Ascending aorta (tissue), 2 donors: Measurements from ENCODE around the gene SMPX. TPM values are rescaled to one million over a fixed set of nuclear protein-coding genes. Genes with fewer than 3 reads are reported as not detected.

ENCODE experiments used
- DNase-seq, 2 donors: peaks; one replicate each; pipeline ENCODE4 v3.0.0-alpha.2; 2019; ENCODE audit warnings: low spot score in 2 of 2
- H3K27ac ChIP-seq, 2 donors: fragments of 200-600 bp; sonication (generic); one replicate each; pipeline ENCODE4 v1.5.1; 2016 to 2017; ENCODE audit warnings: mild to moderate bottlenecking in 1 of 2
- H3K27me3 ChIP-seq: fragments of 200-600 bp; sonication (generic); one replicate; pipeline ENCODE4 v1.5.1; 2017
- H3K36me3 ChIP-seq, 2 donors: fragments of 200-600 bp; sonication (generic); one replicate each; pipeline ENCODE4 v1.5.1; 2016
- H3K4me1 ChIP-seq, 2 donors: fragments of 200-600 bp; sonication (generic); one replicate each; pipeline ENCODE4 v1.5.1; 2016 to 2017; ENCODE audit warnings: mild to moderate bottlenecking in 1 of 2
- H3K4me3 ChIP-seq, 2 donors: fragments of 200-600 bp; sonication (generic); one replicate each; pipeline ENCODE4 v1.5.1; 2016 to 2017; ENCODE audit warnings: mild to moderate bottlenecking in 1 of 2
- H3K9me3 ChIP-seq, 2 donors: fragments of 200-600 bp; sonication (generic); one replicate each; pipeline ENCODE4 v1.5.1; 2016
- intact Hi-C: fragments of 100-400 bp; cut with DNase I; formaldehyde crosslinking; loops from one replicate; pipeline ENCODE4 v1.15.1; 2023
- total RNA-seq: library from RNA; depleted of rRNA; stranded (reverse); fragments of >200 nt; gene quantifications from one replicate; pipeline ENCODE4 v1.1.0, GENCODE V29; 2016
- TF ChIP-seq, protein P1 (sequence below), 3 experiments: fragments of 200-600 bp in 2 of 3; fragments of 450-650 bp in 1 of 3; sonication (generic) in 2 of 3; IDR thresholded peaks; one replicate each; pipeline ENCODE4 v1.5.1; 2016 to 2019; ENCODE audit warnings: antibody characterized with exemption in 3 of 3, mild to moderate bottlenecking in 1 of 3, moderate library complexity in 1 of 3

The SMPX gene
- total RNA-seq, 1 donor from 2014 or later: not detected

GRCh38 chrX:21698272-21698671 lies 59.6 kb downstream of the SMPX start:
- Histone ChIP-seq H3K9me3 (no peaks in the 10 kb centered on the region), H3K27ac (no peak overlapping the region), H3K4me3 (no peak overlapping the region), H3K27me3 (no peaks in the 10 kb centered on the region), H3K36me3 (no peaks in the 10 kb centered on the region), H3K4me1 (no peaks in the 10 kb centered on the region)
- DNase-seq: no peak
- intact Hi-C loops: no loop called here
- TF ChIP-seq, protein P1, sequence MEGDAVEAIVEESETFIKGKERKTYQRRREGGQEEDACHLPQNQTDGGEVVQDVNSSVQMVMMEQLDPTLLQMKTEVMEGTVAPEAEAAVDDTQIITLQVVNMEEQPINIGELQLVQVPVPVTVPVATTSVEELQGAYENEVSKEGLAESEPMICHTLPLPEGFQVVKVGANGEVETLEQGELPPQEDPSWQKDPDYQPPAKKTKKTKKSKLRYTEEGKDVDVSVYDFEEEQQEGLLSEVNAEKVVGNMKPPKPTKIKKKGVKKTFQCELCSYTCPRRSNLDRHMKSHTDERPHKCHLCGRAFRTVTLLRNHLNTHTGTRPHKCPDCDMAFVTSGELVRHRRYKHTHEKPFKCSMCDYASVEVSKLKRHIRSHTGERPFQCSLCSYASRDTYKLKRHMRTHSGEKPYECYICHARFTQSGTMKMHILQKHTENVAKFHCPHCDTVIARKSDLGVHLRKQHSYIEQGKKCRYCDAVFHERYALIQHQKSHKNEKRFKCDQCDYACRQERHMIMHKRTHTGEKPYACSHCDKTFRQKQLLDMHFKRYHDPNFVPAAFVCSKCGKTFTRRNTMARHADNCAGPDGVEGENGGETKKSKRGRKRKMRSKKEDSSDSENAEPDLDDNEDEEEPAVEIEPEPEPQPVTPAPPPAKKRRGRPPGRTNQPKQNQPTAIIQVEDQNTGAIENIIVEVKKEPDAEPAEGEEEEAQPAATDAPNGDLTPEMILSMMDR (IDR thresholded peaks at IDR 0.05): no peak

DNA sequence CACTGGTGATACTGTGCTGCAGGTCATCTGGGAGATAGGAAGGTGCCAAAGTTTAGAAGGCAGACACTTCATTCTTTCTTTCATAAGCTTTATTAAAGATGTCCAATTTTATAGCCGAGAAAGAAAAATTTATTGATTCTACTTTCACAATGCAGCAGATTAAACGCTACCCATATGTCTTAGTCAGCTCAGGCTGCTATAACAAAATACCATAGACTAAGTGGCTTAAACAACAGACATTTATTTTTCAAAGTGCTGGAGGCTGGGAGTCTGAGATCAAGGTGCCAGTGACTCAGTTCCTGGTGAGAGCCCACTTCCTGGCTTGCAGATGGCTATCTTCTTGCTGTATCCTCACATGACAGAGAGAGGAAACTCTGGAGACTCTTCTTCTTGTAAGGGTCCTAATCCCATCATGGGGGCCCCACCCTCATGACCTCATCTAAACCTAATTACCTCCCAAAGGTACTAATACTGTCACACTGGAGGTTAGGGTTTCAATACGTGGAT lies 66.4 kb downstream of the SMPX start:
- H3K36me3 ChIP-seq: no peaks in the 10 kb centered on the region
- H3K4me1 ChIP-seq: no peaks in the 10 kb centered on the region
- no peak overlapping the region for H3K4me3 ChIP-seq
- no peak overlapping the region for H3K27ac ChIP-seq
- DNase-seq: no peak
- TF ChIP-seq, protein P1 (IDR thresholded peaks at IDR 0.05): no peak
- no peaks in the 10 kb centered on the region for H3K27me3 ChIP-seq
- intact Hi-C loops: no loop called here
- H3K9me3 ChIP-seq: no peaks in the 10 kb centered on the region

- intact Hi-C loops: no loop called here
- no peaks in the 10 kb centered on the region for H3K4me1 ChIP-seq
- no peaks in the 10 kb centered on the region for H3K9me3 ChIP-seq
- no peak for DNase-seq
- TF ChIP-seq, protein P1 (IDR thresholded peaks at IDR 0.05): no peak
- H3K4me3 ChIP-seq: no peak overlapping the region
- H3K27ac ChIP-seq: no peak overlapping the region
- no peaks in the 10 kb centered on the region for H3K36me3 ChIP-seq
- no peaks in the 10 kb centered on the region for H3K27me3 ChIP-seq
Observed at GRCh38 chrX:21683941-21684340, 74.0 kb downstream of the SMPX start.

DNA sequence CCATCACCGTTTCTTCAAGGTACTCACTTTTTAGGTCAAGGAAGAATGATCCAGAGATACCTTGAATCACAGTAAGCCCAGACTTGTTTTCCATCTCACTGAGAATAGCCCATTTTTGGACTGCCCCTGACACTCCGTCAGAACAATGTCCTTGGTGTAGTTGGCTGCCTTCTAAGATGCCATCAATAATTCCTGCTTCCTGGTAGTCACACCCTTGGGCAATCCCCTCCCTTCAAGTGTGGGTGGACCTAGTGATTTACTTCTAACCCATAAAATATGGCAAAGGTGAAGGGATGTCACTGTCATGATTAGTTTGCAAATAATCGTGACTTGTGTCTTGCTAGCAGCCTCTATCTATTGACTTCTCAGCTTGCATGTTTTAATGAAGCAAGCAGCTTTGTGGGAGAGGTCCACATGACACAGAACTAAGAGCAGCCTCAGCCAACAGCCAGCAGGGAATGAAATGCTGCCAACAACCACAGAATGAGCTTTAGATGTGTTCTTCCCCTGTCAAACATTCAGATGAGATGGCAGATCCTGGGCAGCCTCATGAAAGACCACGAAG lies 79.8 kb downstream of the SMPX start:
- Histone ChIP-seq H3K27me3 (no peaks in the 10 kb centered on the region), H3K4me1 (no peaks in the 10 kb centered on the region), H3K9me3 (no peaks in the 10 kb centered on the region), H3K4me3 (no peak overlapping the region), H3K36me3 (no peaks in the 10 kb centered on the region), H3K27ac (no peak overlapping the region)
- TF ChIP-seq, protein P1 (IDR thresholded peaks at IDR 0.05): no peak
- no peak for DNase-seq
- intact Hi-C loops: no loop called here

- no peaks in the 10 kb centered on the region for H3K9me3 ChIP-seq
- H3K4me1 ChIP-seq: no peaks in the 10 kb centered on the region
- H3K27ac ChIP-seq: no peak overlapping the region
- no peak overlapping the region for H3K4me3 ChIP-seq
- H3K27me3 ChIP-seq: no peaks in the 10 kb centered on the region
- TF ChIP-seq, protein P1 (IDR thresholded peaks at IDR 0.05): no peak
- intact Hi-C loops: no loop called here
- H3K36me3 ChIP-seq: no peaks in the 10 kb centered on the region
- no peak for DNase-seq
Observed at GRCh38 chrX:21675931-21676330, 82.0 kb downstream of the SMPX start.
